ENCODE measurements around the gene SF3B5. TPM values are rescaled to one million over a fixed set of nuclear protein-coding genes. Genes with fewer than 3 reads are reported as not detected.

Gene SF3B5
- polyA plus RNA-seq, 1 donor (not counting 4 experiments of a cell fraction or from before 2014, with no cell fraction given) = 199 TPM

- H3K4me2 ChIP-seq (ENCODE audit: control insufficient read depth, extremely low read depth, insufficient read depth, low read depth, low read length) = no peak overlapping the region
- dilution Hi-C loops (cut with MboI; ENCODE audit: extremely low pct_ligation_motif_present, low sequenced_read_pairs) = no loop called here
- H4K20me1 ChIP-seq (ENCODE audit: control insufficient read depth, extremely low read depth, insufficient read depth, low read length) = no peaks in the 10 kb centered on the region
- TF ChIP-seq CTCF (optimal IDR thresholded peaks at IDR 0.05 in 1 of 3, IDR thresholded peaks at IDR 0.05 in 1 of 3, conservative IDR thresholded peaks at IDR 0.05 in 1 of 3; ENCODE audit: extremely low read depth in 1 of 3, insufficient read depth in 2 of 3, low read length in 3 of 3) (no peak), EZH2 (IDR thresholded peaks at IDR 0.05; ENCODE audit: low read length) (no peak)
- H3K27me3 ChIP-seq (ENCODE audit: control insufficient read depth, extremely low read depth, insufficient read depth, low read length) = no peaks in the 10 kb centered on the region
- no peak overlapping the region for H3K9ac ChIP-seq (ENCODE audit: control insufficient read depth, extremely low read depth, insufficient read depth, low read length)
- H3K79me2 ChIP-seq (ENCODE audit: control insufficient read depth, insufficient read depth, low read length) = no peaks in the 10 kb centered on the region
- no peaks in the 10 kb centered on the region for H3K9me3 ChIP-seq (ENCODE audit: control insufficient read depth, low read depth, low read length)
- no peaks in the 10 kb centered on the region for H3K36me3 ChIP-seq (ENCODE audit: control insufficient read depth in 2 of 2, extremely low read depth in 1 of 2, insufficient read depth in 2 of 2, low read length in 2 of 2)
- no peaks in the 10 kb centered on the region for H3K9me1 ChIP-seq (ENCODE audit: control insufficient read depth, extremely low read depth, insufficient read depth, low read length)
- no peak for DNase-seq (ENCODE audit: low read depth, low spot score)
- H3K27ac ChIP-seq (ENCODE audit: control insufficient read depth, insufficient read depth, low read length) = no peak overlapping the region
- no peak for FAIRE-seq
- no peaks in the 10 kb centered on the region for H3K4me1 ChIP-seq (ENCODE audit: control insufficient read depth, extremely low read depth, insufficient read depth, low read length)
- H2AFZ ChIP-seq (ENCODE audit: control insufficient read depth, low read length) = no peak overlapping the region
- no peak overlapping the region for H3K4me3 ChIP-seq (ENCODE audit: control insufficient read depth in 2 of 3, extremely low read depth in 1 of 3, insufficient read depth in 2 of 3, low read depth in 1 of 3, low read length in 3 of 3)
These were observed 14.8 kb upstream of the SF3B5 start for GRCh38 chr6:144110210-144110609.

- H3K9me3 ChIP-seq (ENCODE audit: control insufficient read depth, low read depth, low read length) = no peaks in the 10 kb centered on the region
- H3K79me2 ChIP-seq (ENCODE audit: control insufficient read depth, insufficient read depth, low read length) = no peaks in the 10 kb centered on the region
- TF ChIP-seq EZH2 (IDR thresholded peaks at IDR 0.05; ENCODE audit: low read length) (no peak), CTCF (optimal IDR thresholded peaks at IDR 0.05 in 1 of 3, IDR thresholded peaks at IDR 0.05 in 1 of 3, conservative IDR thresholded peaks at IDR 0.05 in 1 of 3; ENCODE audit: extremely low read depth in 1 of 3, insufficient read depth in 2 of 3, low read length in 3 of 3) (no peak)
- no peak overlapping the region for H3K9ac ChIP-seq (ENCODE audit: control insufficient read depth, extremely low read depth, insufficient read depth, low read length)
- H3K27ac ChIP-seq (ENCODE audit: control insufficient read depth, insufficient read depth, low read length) = no peak overlapping the region
- H3K27me3 ChIP-seq (ENCODE audit: control insufficient read depth, extremely low read depth, insufficient read depth, low read length) = no peaks in the 10 kb centered on the region
- FAIRE-seq = no peak
- no peak overlapping the region for H2AFZ ChIP-seq (ENCODE audit: control insufficient read depth, low read length)
- H3K9me1 ChIP-seq (ENCODE audit: control insufficient read depth, extremely low read depth, insufficient read depth, low read length) = no peaks in the 10 kb centered on the region
- no peak overlapping the region for H3K4me2 ChIP-seq (ENCODE audit: control insufficient read depth, extremely low read depth, insufficient read depth, low read depth, low read length)
- no peaks in the 10 kb centered on the region for H4K20me1 ChIP-seq (ENCODE audit: control insufficient read depth, extremely low read depth, insufficient read depth, low read length)
- dilution Hi-C loops (cut with MboI; ENCODE audit: extremely low pct_ligation_motif_present, low sequenced_read_pairs) = no loop called here
- H3K4me1 ChIP-seq (ENCODE audit: control insufficient read depth, extremely low read depth, insufficient read depth, low read length) = no peaks in the 10 kb centered on the region
- no peak overlapping the region for H3K4me3 ChIP-seq (ENCODE audit: control insufficient read depth in 2 of 3, extremely low read depth in 1 of 3, insufficient read depth in 2 of 3, low read depth in 1 of 3, low read length in 3 of 3)
- H3K36me3 ChIP-seq (ENCODE audit: control insufficient read depth in 2 of 2, extremely low read depth in 1 of 2, insufficient read depth in 2 of 2, low read length in 2 of 2) = no peaks in the 10 kb centered on the region
- no peak for DNase-seq (ENCODE audit: low read depth, low spot score)
These were observed 10.8 kb upstream of the SF3B5 start for GRCh38 chr6:144106206-144106605.

Data from keratinocyte (primary cell).